ENCODE measurements around the gene ERI3. TPM values are rescaled to one million over a fixed set of nuclear protein-coding genes. Genes with fewer than 3 reads are reported as not detected.

ERI3 gene
- total and polyA plus RNA-seq, 2 of the 13 experiments (the other 11 are each of a cell fraction or from before 2014, with no cell fraction given): 35.6 to 35.9 TPM

DNA sequence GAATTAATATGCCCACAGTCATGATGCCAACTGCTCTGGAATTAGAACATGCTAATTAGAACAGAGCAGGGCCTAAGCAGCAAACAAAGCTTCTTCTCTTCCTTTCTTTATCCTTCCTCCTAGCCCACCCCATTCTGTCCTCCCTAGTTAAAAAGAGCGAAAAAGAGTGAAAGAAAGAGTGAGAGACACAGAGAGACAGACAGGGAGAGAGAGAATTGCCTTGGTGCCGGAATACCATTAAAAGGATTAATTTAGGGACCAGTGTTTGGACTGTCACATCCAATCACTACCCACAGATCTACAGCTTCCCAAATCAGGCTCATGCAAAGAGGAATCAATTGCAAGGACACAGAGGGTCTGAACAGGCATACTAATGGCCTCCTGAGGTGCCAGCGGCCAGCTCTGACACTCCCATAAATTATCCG lies 7.0 kb downstream of the ERI3 start:
- Histone ChIP-seq H3K4me3 (replicated peaks in 1 of 3; ENCODE audit: insufficient read depth in 1 of 3, low read depth in 2 of 3, low read length in 3 of 3) (no peak overlapping the region), H3K27ac (ENCODE audit: extremely low read length, insufficient read depth, low read length) (no peak overlapping the region), H3K4me1 (ENCODE audit: insufficient read depth, low read length) (peaks cover 12% of the 10 kb centered on the region), H4K20me1 (ENCODE audit: insufficient read depth, low read length) (no peaks in the 10 kb centered on the region), H3K27me3 (ENCODE audit: control insufficient read depth in 1 of 2, insufficient read depth in 2 of 2, low read length in 2 of 2) (no peaks in the 10 kb centered on the region), H3K4me2 (ENCODE audit: low read depth, low read length) (no peak overlapping the region), H3K79me2 (ENCODE audit: insufficient read depth, low read length) (peaks cover 3% of the 10 kb centered on the region), H3K36me3 (replicated peaks in 1 of 2; ENCODE audit: control insufficient read depth in 1 of 2, insufficient read depth in 2 of 2, low read length in 2 of 2) (no peaks in the 10 kb centered on the region; a peak in 1 of 5 replicates), H3K9me3 (ENCODE audit: low read length) (no peaks in the 10 kb centered on the region), H2AFZ (ENCODE audit: low read length) (no peak overlapping the region), H3K9ac (ENCODE audit: insufficient read depth, low read depth, low read length) (no peak overlapping the region)
- TF ChIP-seq KDM5B (CRISPR knock-in tag; IDR thresholded peaks at IDR 0.05; ENCODE audit: borderline replicate concordance) (no peak), ZNF556 (CRISPR knock-in tag; IDR thresholded peaks at IDR 0.05; ENCODE audit: borderline replicate concordance) (no peak), SP1 (IDR thresholded peaks at IDR 0.05) (no peak), SP1 (CRISPR knock-in tag; IDR thresholded peaks at IDR 0.05) (no peak), ZFP36L2 (CRISPR knock-in tag; IDR thresholded peaks at IDR 0.05) (no peak), SKI (IDR thresholded peaks at IDR 0.05; ENCODE audit: partially characterized antibody) (no peak), NBN (conservative IDR thresholded peaks at IDR 0.05) (no peak), MAF1 (CRISPR knock-in tag; IDR thresholded peaks at IDR 0.05; ENCODE audit: borderline replicate concordance) (no peak), YY1 (IDR thresholded peaks at IDR 0.05; ENCODE audit: insufficient read depth, insufficient replicate concordance, low read depth, low read length) (no peak), KLF6 (CRISPR knock-in tag; IDR thresholded peaks at IDR 0.05) (no peak), PHF8 (CRISPR knock-in tag; IDR thresholded peaks at IDR 0.05) (no peak), ZNF354B (CRISPR knock-in tag; IDR thresholded peaks at IDR 0.05) (no peak), ELF3 (CRISPR knock-in tag; IDR thresholded peaks at IDR 0.05) (no peak), MED8 (CRISPR knock-in tag; IDR thresholded peaks at IDR 0.05; ENCODE audit: insufficient replicate concordance) (no peak)
- TF ChIP-seq, protein P1, sequence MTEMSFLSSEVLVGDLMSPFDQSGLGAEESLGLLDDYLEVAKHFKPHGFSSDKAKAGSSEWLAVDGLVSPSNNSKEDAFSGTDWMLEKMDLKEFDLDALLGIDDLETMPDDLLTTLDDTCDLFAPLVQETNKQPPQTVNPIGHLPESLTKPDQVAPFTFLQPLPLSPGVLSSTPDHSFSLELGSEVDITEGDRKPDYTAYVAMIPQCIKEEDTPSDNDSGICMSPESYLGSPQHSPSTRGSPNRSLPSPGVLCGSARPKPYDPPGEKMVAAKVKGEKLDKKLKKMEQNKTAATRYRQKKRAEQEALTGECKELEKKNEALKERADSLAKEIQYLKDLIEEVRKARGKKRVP (CRISPR knock-in tag; IDR thresholded peaks at IDR 0.05): no peak
- TF ChIP-seq, protein P2, sequence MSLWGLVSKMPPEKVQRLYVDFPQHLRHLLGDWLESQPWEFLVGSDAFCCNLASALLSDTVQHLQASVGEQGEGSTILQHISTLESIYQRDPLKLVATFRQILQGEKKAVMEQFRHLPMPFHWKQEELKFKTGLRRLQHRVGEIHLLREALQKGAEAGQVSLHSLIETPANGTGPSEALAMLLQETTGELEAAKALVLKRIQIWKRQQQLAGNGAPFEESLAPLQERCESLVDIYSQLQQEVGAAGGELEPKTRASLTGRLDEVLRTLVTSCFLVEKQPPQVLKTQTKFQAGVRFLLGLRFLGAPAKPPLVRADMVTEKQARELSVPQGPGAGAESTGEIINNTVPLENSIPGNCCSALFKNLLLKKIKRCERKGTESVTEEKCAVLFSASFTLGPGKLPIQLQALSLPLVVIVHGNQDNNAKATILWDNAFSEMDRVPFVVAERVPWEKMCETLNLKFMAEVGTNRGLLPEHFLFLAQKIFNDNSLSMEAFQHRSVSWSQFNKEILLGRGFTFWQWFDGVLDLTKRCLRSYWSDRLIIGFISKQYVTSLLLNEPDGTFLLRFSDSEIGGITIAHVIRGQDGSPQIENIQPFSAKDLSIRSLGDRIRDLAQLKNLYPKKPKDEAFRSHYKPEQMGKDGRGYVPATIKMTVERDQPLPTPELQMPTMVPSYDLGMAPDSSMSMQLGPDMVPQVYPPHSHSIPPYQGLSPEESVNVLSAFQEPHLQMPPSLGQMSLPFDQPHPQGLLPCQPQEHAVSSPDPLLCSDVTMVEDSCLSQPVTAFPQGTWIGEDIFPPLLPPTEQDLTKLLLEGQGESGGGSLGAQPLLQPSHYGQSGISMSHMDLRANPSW (CRISPR knock-in tag; IDR thresholded peaks at IDR 0.05; ENCODE audit: borderline replicate concordance): no peak
- intact Hi-C loops (cut with micrococcal nuclease; ENCODE audit: unreplicated experiment): no loop called here
- DNase-seq (ENCODE audit: low spot score): no peak
- ChIA-PET CTCF (ENCODE audit: low intra/inter-chr PET ratio, low total read pairs) (no interaction called here), POLR2A (no interaction called here)
- BruUV-seq (replicated peaks): no TSS peak
- ATAC-seq: no peak
- in situ Hi-C loops (cut with HindIII; ENCODE audit: extremely low pct_ligation_motif_present, low pct_unique_long_range_greater_than_20kb): no loop called here
- WGBS (ENCODE audit: low lambda C conversion rate): 91% methylated on average over 4 of the region's 4 CpGs
- FAIRE-seq: no peak
